K562 (cell line): ENCODE results near the gene VPS26A. TPM values are rescaled to one million over a fixed set of nuclear protein-coding genes. Genes with fewer than 3 reads are reported as not detected.

Experiments used
- ATF1 ChIP-seq, 2 experiments: fragments of 450-650 bp in 1 of 2; IDR thresholded peaks; 2 replicates each; pipeline ENCODE4 v1.6.1; 2016; ENCODE audit warnings: missing compliant biosample characterization in 1 of 2, missing genetic modification characterization in 1 of 2
- BHLHE40 ChIP-seq: IDR thresholded peaks from 2 replicates; pipeline ENCODE4 v1.6.1; 2011; ENCODE audit warnings: low read length, improper control_type of control experiment
- CC2D1A ChIP-seq: fragments of 450-650 bp; IDR thresholded peaks from 2 replicates; pipeline ENCODE4 v1.6.1; 2017; ENCODE audit warnings: mild to moderate bottlenecking
- HMGN3 ChIP-seq: IDR thresholded peaks from 2 replicates; pipeline ENCODE4 v1.6.1; 2011; ENCODE audit warnings: borderline replicate concordance, low read depth, mild to moderate bottlenecking, mixed read lengths, low read length; ENCODE audit not compliant: insufficient read length; ENCODE audit errors: extremely low read depth
- JUND ChIP-seq, 2 experiments: IDR thresholded peaks; 2 replicates in 1 of 2; 3 replicates in 1 of 2; pipeline ENCODE4 v1.6.1; 2011; ENCODE audit warnings: borderline replicate concordance in 2 of 2, low read depth in 2 of 2, low read length in 2 of 2, improper control_type of control experiment in 1 of 2, missing biosample characterization in 1 of 2, missing genetic modification characterization in 1 of 2, missing genetic modification reagents in 1 of 2
- KDM1A ChIP-seq, 2 experiments: fragments of 450-650 bp; IDR thresholded peaks; 2 replicates each; pipeline ENCODE4 v1.6.1; 2016; ENCODE audit warnings: mild to moderate bottlenecking in 2 of 2
- NELFE ChIP-seq: IDR thresholded peaks from 2 replicates; pipeline ENCODE4 v1.6.1; 2011; ENCODE audit warnings: mild to moderate bottlenecking; ENCODE audit not compliant: insufficient read depth, insufficient read length
- POLR2AphosphoS2 ChIP-seq: IDR thresholded peaks from 2 replicates; pipeline ENCODE4 v1.6.1; 2012; ENCODE audit warnings: low read length, improper control_type of control experiment
- RAD51 ChIP-seq: fragments of 450-650 bp; IDR thresholded peaks from 2 replicates; pipeline ENCODE4 v1.7.1; 2016; ENCODE audit warnings: low read depth, mild to moderate bottlenecking, borderline replicate concordance
- SIX5 ChIP-seq, 2 experiments: IDR thresholded peaks; 2 replicates each; pipeline ENCODE4 v1.6.1; 2011; ENCODE audit warnings: low read length in 2 of 2, borderline replicate concordance in 1 of 2, low read depth in 1 of 2, mild to moderate bottlenecking in 1 of 2, moderate library complexity in 1 of 2; ENCODE audit not compliant: insufficient read depth in 1 of 2
- SNIP1 ChIP-seq: fragments of 450-650 bp; IDR thresholded peaks from 2 replicates; pipeline ENCODE4 v1.7.1; 2017; ENCODE audit warnings: low read depth, mild to moderate bottlenecking
- SP2 ChIP-seq: IDR thresholded peaks from 2 replicates; pipeline ENCODE4 v1.6.1; 2011; ENCODE audit warnings: mild to moderate bottlenecking, low read depth, low read length, moderate library complexity; ENCODE audit not compliant: poor library complexity, severe bottlenecking; ENCODE audit errors: extremely low read depth
- SREBF2 ChIP-seq: sonication (generic); formaldehyde crosslinking; IDR thresholded peaks from 2 replicates; pipeline ENCODE4 v1.4.0; 2020; ENCODE audit warnings: mild to moderate bottlenecking, missing genetic modification reagents
- VEZF1 ChIP-seq: fragments of 200-800 bp; sonication (Bioruptor generic); IDR thresholded peaks from 2 replicates; pipeline ENCODE4 v1.6.1; 2017; ENCODE audit warnings: missing genetic modification characterization, missing compliant biosample characterization
- ZNF263 ChIP-seq: sonication (generic); formaldehyde crosslinking; IDR thresholded peaks from 2 replicates; pipeline ENCODE4 v1.8.0; 2022; ENCODE audit warnings: mild to moderate bottlenecking, missing genetic modification reagents, borderline replicate concordance
- ZNF318 ChIP-seq, 2 experiments: fragments of 450-650 bp; IDR thresholded peaks; 2 replicates each; pipeline ENCODE4 v1.6.1; 2016; ENCODE audit warnings: mild to moderate bottlenecking in 2 of 2, borderline replicate concordance in 1 of 2, low read depth in 1 of 2, moderate library complexity in 1 of 2
- polyA plus RNA-seq, 8 experiments: library from polyadenylated mRNA; depleted of rRNA in 4 of 8; stranded (reverse) in 5 of 8; unstranded in 3 of 8; fragments of >200 nt; fragmentation: Nextera tagmentation in 2 of 8; fragmentation: Illumina TruSeq in 1 of 8; extraction: Ambion mirVana in 2 of 8; extraction: Trizol in 1 of 8; gene quantifications; 2 replicates each; pipeline versions ENCODE4 v1.2.1 to v1.2.3, GENCODE V29; 2011 to 2014; ENCODE audit warnings: inconsistent platforms in 1 of 8, missing spikeins in 1 of 8
- total RNA-seq, 7 experiments: library from RNA; depleted of rRNA in 6 of 7; stranded (reverse); fragments of >200 nt in 6 of 7; fragmentation: Illumina TruSeq in 2 of 7; extraction: Trizol in 2 of 7; gene quantifications; 2 replicates each; pipeline versions ENCODE4 v1.2.1 to v1.2.3, GENCODE V29; 2011 to 2021; ENCODE audit warnings: low replicate concordance in 1 of 7

Gene VPS26A
- total and polyA plus RNA-seq, 9 of the 15 experiments (the other 6 are each of a cell fraction or from before 2014, with no cell fraction given) = 47.1 to 137 (median 69.3) TPM

- 0 out of 2 replicates have a peak, but pooled peaks have one; percentile 78 for TF ChIP-seq SREBF2 (CRISPR knock-in tag)
- no peak for TF ChIP-seq ATF1 (CRISPR knock-in tag; IDR thresholded peaks at IDR 0.05)
- TF ChIP-seq ATF1 (tag; IDR thresholded peaks at IDR 0.05) = peak; percentile 85
- no peak for TF ChIP-seq NELFE
- TF ChIP-seq CC2D1A = 0 out of 2 replicates have a peak, but pooled peaks have one; percentile 10
- TF ChIP-seq ZNF318 (IDR thresholded peaks at IDR 0.05; ENCODE audit: borderline replicate concordance in 1 of 2, low read depth in 1 of 2) = no peak
- TF ChIP-seq POLR2AphosphoS2 = peak; percentile 59; the same call in 1 of the 2 replicates
- TF ChIP-seq VEZF1 = peak; percentile 95
- no peak for TF ChIP-seq SP2
- TF ChIP-seq BHLHE40 = peak; percentile 99
- no peak for TF ChIP-seq SIX5 (IDR thresholded peaks at IDR 0.05; ENCODE audit: borderline replicate concordance in 1 of 2, insufficient read depth in 1 of 2, low read depth in 1 of 2, low read length in 2 of 2)
- 0 out of 2 replicates have a peak, but pooled peaks have one; percentile 10 for TF ChIP-seq ZNF263 (CRISPR knock-in tag)
- peak; percentile 100 for TF ChIP-seq RAD51
- TF ChIP-seq HMGN3 = peak; percentile 59
- TF ChIP-seq KDM1A (IDR thresholded peaks at IDR 0.05) = no peak
- TF ChIP-seq SNIP1 = no peak
- TF ChIP-seq JUND (IDR thresholded peaks at IDR 0.05; ENCODE audit: borderline replicate concordance, low read depth, low read length) = peak; percentile 3; the same call in 1 of the 2 replicates
- 0 out of 3 replicates have a peak, but pooled peaks have one; percentile 38 for TF ChIP-seq JUND (tag; IDR thresholded peaks at IDR 0.05; ENCODE audit: borderline replicate concordance, low read depth, low read length)
These were observed at the start of gene VPS26A (continued) for GRCh38 chr10:69123747-69124562.
